Measurements from ENCODE around the gene CAMTA1. TPM values are rescaled to one million over a fixed set of nuclear protein-coding genes. Genes with fewer than 3 reads are reported as not detected.
A peak's percentile ranks its signal among the peaks of the same experiment; 100 is the strongest.

The CAMTA1 gene
- total and polyA plus RNA-seq, 2 experiments from 2014 or later = 89.0 to 145 TPM

GRCh38 chr1:7615138-7615537, 829.9 kb downstream of the CAMTA1 start:
- Histone ChIP-seq H2AFZ (no peak overlapping the region), H3K79me2 (no peaks in the 10 kb centered on the region), H3K9me3 (ENCODE audit: low read depth) (no peaks in the 10 kb centered on the region), H3K4me2 (no peak overlapping the region), H3K4me1 (ENCODE audit: insufficient read depth) (no peaks in the 10 kb centered on the region), H3K27ac (no peak overlapping the region), H3K4me3 (no peak overlapping the region), H3K9me2 (replicated peaks; ENCODE audit: insufficient read depth) (no peaks in the 10 kb centered on the region), H3K27me3 (no peaks in the 10 kb centered on the region), H3K36me3 (replicated peaks; ENCODE audit: insufficient read depth, low read depth) (no peaks in the 10 kb centered on the region), H4K20me1 (ENCODE audit: insufficient read depth, poor library complexity, severe bottlenecking) (no peaks in the 10 kb centered on the region)
- DNase-seq (ENCODE audit: low spot score) = no peak
- WGBS (ENCODE audit: low lambda C conversion rate, missing lambda C conversion rate) = 84% methylated on average over 5 of the region's 5 CpGs
- no peak for TF ChIP-seq EZH2phosphoT487 (IDR thresholded peaks at IDR 0.05; ENCODE audit: low read depth, severe bottlenecking, unreplicated experiment)
- TF ChIP-seq EZH2 (IDR thresholded peaks at IDR 0.05; ENCODE audit: borderline replicate concordance) = no peak
- no peak for TF ChIP-seq CTCF (IDR thresholded peaks at IDR 0.05; ENCODE audit: poor library complexity)

GRCh38 chr1:7616076-7616832, 831.0 kb downstream of the CAMTA1 start:
- H3K9me2 ChIP-seq (replicated peaks; ENCODE audit: insufficient read depth) = no peaks in the 10 kb centered on the region
- TF ChIP-seq EZH2 (IDR thresholded peaks at IDR 0.05; ENCODE audit: borderline replicate concordance) (no peak), EZH2phosphoT487 (IDR thresholded peaks at IDR 0.05; ENCODE audit: low read depth, severe bottlenecking, unreplicated experiment) (no peak), CTCF (IDR thresholded peaks at IDR 0.05; ENCODE audit: poor library complexity) (no peak)
- no peaks in the 10 kb centered on the region for H3K9me3 ChIP-seq (ENCODE audit: low read depth)
- H2AFZ ChIP-seq = no peak overlapping the region
- WGBS (ENCODE audit: low lambda C conversion rate, missing lambda C conversion rate) = 36% methylated on average over 14 of the region's 14 CpGs
- no peaks in the 10 kb centered on the region for H3K27me3 ChIP-seq
- H3K36me3 ChIP-seq (replicated peaks; ENCODE audit: insufficient read depth, low read depth) = no peaks in the 10 kb centered on the region
- no peak overlapping the region for H3K4me3 ChIP-seq
- H4K20me1 ChIP-seq (ENCODE audit: insufficient read depth, poor library complexity, severe bottlenecking) = no peaks in the 10 kb centered on the region
- H3K79me2 ChIP-seq = no peaks in the 10 kb centered on the region
- no peak overlapping the region for H3K27ac ChIP-seq
- DNase-seq (ENCODE audit: low spot score) = peak; percentile 75
- no peak overlapping the region for H3K4me2 ChIP-seq
- H3K4me1 ChIP-seq (ENCODE audit: insufficient read depth) = no peaks in the 10 kb centered on the region

GRCh38 chr1:7616953-7617352, 831.7 kb downstream of the CAMTA1 start:
- DNase-seq (ENCODE audit: low spot score) = no peak
- no peak for TF ChIP-seq EZH2phosphoT487 (IDR thresholded peaks at IDR 0.05; ENCODE audit: low read depth, severe bottlenecking, unreplicated experiment)
- 65% methylated on average over 10 of the region's 10 CpGs for WGBS (ENCODE audit: low lambda C conversion rate, missing lambda C conversion rate)

GRCh38 chr1:7617826-7618225, 832.6 kb downstream of the CAMTA1 start:
- no peak overlapping the region for H2AFZ ChIP-seq
- H3K9me2 ChIP-seq (replicated peaks; ENCODE audit: insufficient read depth) = no peaks in the 10 kb centered on the region
- no peak overlapping the region for H3K27ac ChIP-seq
- H3K4me1 ChIP-seq (ENCODE audit: insufficient read depth) = no peaks in the 10 kb centered on the region
- TF ChIP-seq CTCF (IDR thresholded peaks at IDR 0.05; ENCODE audit: poor library complexity) (no peak), EZH2phosphoT487 (IDR thresholded peaks at IDR 0.05; ENCODE audit: low read depth, severe bottlenecking, unreplicated experiment) (no peak), EZH2 (IDR thresholded peaks at IDR 0.05; ENCODE audit: borderline replicate concordance) (no peak)
- H3K4me3 ChIP-seq = no peak overlapping the region
- DNase-seq (ENCODE audit: low spot score) = no peak
- no peaks in the 10 kb centered on the region for H3K36me3 ChIP-seq (replicated peaks; ENCODE audit: insufficient read depth, low read depth)
- 91% methylated on average over 3 of the region's 3 CpGs for WGBS (ENCODE audit: low lambda C conversion rate, missing lambda C conversion rate)
- no peak overlapping the region for H3K4me2 ChIP-seq
- no peaks in the 10 kb centered on the region for H3K79me2 ChIP-seq
- H4K20me1 ChIP-seq (ENCODE audit: insufficient read depth, poor library complexity, severe bottlenecking) = no peaks in the 10 kb centered on the region
- H3K9me3 ChIP-seq (ENCODE audit: low read depth) = no peaks in the 10 kb centered on the region
- H3K27me3 ChIP-seq = no peaks in the 10 kb centered on the region

More at GRCh38 chr1:7616953-7617352, 831.7 kb downstream of the CAMTA1 start:
- H2AFZ ChIP-seq = no peak overlapping the region
- H3K27me3 ChIP-seq = no peaks in the 10 kb centered on the region
- no peaks in the 10 kb centered on the region for H3K9me2 ChIP-seq (replicated peaks; ENCODE audit: insufficient read depth)
- H3K27ac ChIP-seq = no peak overlapping the region
- no peaks in the 10 kb centered on the region for H3K79me2 ChIP-seq
- H3K4me2 ChIP-seq = no peak overlapping the region
- H4K20me1 ChIP-seq (ENCODE audit: insufficient read depth, poor library complexity, severe bottlenecking) = no peaks in the 10 kb centered on the region
- no peaks in the 10 kb centered on the region for H3K9me3 ChIP-seq (ENCODE audit: low read depth)
- no peaks in the 10 kb centered on the region for H3K4me1 ChIP-seq (ENCODE audit: insufficient read depth)
- no peak overlapping the region for H3K4me3 ChIP-seq
- H3K36me3 ChIP-seq (replicated peaks; ENCODE audit: insufficient read depth, low read depth) = no peaks in the 10 kb centered on the region

Measured in hepatocyte (in vitro differentiated cells).